HEK293 (cell line): ENCODE data around the gene VAV3.

Experiments used
- SP7 ChIP-seq: fragments of 450-650 bp; formaldehyde crosslinking; IDR thresholded peaks from 2 replicates; pipeline ENCODE4 v1.5.1; 2016; ENCODE audit warnings: missing biosample characterization, missing genetic modification characterization
- ZFP37 ChIP-seq: fragments of 450-650 bp; formaldehyde crosslinking; IDR thresholded peaks from 2 replicates; pipeline ENCODE4 v1.5.1; 2016; ENCODE audit warnings: missing biosample characterization, missing genetic modification characterization
- ZNF112 ChIP-seq: fragments of 450-650 bp; formaldehyde crosslinking; IDR thresholded peaks from 2 replicates; pipeline ENCODE4 v1.5.0; 2017; ENCODE audit warnings: missing biosample characterization, missing genetic modification characterization
- TF ChIP-seq, protein P1 (sequence below): fragments of 450-650 bp; formaldehyde crosslinking; IDR thresholded peaks from 2 replicates; pipeline ENCODE4 v1.5.1; 2016; ENCODE audit warnings: missing biosample characterization, missing genetic modification characterization

DNA sequence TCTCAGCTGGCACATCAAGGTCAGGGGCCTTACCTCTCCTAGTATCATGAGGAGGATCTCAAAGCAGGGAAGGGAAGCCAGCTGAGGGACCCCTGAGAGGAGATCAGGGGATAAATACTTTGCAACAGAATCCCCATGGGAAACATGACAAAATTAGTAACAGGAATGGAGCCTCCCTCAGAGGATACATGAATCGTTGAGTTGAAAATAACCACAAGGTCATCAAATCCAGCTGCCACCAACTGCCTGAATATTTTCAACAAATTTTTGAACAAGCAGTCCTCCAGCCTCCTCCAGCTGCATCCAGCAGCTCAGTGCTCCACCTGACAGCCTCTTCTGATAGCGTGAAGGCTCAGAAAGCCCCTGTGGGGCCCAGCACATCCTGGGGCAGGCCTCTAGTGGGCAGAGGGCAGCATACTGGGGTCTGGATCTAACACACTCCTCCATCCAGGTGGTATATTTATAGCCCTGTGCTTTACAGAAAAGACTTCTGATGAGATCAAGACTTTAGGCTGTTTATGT is 419.9 kb downstream of the VAV3 start:
- TF ChIP-seq ZFP37 (tag by site-specific recombination) (no peak), SP7 (no peak), ZNF112 (tag by site-specific recombination) (no peak)
- TF ChIP-seq, protein P1, sequence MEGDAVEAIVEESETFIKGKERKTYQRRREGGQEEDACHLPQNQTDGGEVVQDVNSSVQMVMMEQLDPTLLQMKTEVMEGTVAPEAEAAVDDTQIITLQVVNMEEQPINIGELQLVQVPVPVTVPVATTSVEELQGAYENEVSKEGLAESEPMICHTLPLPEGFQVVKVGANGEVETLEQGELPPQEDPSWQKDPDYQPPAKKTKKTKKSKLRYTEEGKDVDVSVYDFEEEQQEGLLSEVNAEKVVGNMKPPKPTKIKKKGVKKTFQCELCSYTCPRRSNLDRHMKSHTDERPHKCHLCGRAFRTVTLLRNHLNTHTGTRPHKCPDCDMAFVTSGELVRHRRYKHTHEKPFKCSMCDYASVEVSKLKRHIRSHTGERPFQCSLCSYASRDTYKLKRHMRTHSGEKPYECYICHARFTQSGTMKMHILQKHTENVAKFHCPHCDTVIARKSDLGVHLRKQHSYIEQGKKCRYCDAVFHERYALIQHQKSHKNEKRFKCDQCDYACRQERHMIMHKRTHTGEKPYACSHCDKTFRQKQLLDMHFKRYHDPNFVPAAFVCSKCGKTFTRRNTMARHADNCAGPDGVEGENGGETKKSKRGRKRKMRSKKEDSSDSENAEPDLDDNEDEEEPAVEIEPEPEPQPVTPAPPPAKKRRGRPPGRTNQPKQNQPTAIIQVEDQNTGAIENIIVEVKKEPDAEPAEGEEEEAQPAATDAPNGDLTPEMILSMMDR (tag by site-specific recombination) = no peak
